ENCODE data around the gene OR9Q1. TPM values are rescaled to one million over a fixed set of nuclear protein-coding genes. Genes with fewer than 3 reads are reported as not detected.

OR9Q1 gene
- polyA plus RNA-seq, 1 donor from 2014 or later, result not detected

DNA sequence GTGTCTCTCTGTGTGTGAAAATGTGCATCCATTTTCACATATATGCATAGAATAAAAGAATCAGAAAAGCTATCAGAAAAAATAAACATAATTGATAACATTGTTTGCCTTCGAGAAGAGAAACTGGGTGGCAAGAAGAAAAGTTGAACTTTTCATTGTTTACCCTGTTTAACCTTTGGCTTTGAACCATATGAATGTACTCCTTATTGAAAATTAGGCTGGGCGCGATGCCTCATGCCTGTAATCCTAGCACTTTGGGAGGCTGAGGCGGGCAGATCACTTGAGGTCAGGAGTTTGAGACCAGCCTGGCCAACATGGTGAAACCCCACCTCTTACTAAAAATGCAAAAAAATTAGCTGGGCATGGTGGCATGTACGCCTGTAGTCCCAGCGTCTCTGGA lies 11.9 kb upstream of the OR9Q1 start:
- Histone ChIP-seq H3K9me2 (ENCODE audit: insufficient read depth, low read length) (no peaks in the 10 kb centered on the region), H2AFZ (ENCODE audit: low read depth, low read length) (no peak overlapping the region), H3K9ac (ENCODE audit: low read length) (no peak overlapping the region), H3K4me2 (ENCODE audit: low read length) (no peak overlapping the region), H4K20me1 (ENCODE audit: insufficient read depth) (no peaks in the 10 kb centered on the region), H3F3A (ENCODE audit: insufficient read depth, low read length, poor library complexity, severe bottlenecking) (no peaks in the 10 kb centered on the region), H3K27me3 (ENCODE audit: insufficient read depth, low read depth, low read length) (no peaks in the 10 kb centered on the region), H3K27ac (ENCODE audit: low read length) (no peak overlapping the region), H3K79me2 (replicated peaks; ENCODE audit: insufficient read depth, low read length) (no peaks in the 10 kb centered on the region), H3K36me3 (ENCODE audit: insufficient read depth, low read length) (no peaks in the 10 kb centered on the region), H3K4me3 (ENCODE audit: low read length) (no peak overlapping the region), H3K9me3 (ENCODE audit: low read length) (no peaks in the 10 kb centered on the region)
- no peak for TF ChIP-seq EP300 (conservative IDR thresholded peaks at IDR 0.05; ENCODE audit: poor library complexity, severe bottlenecking)
- TF ChIP-seq, protein P1, sequence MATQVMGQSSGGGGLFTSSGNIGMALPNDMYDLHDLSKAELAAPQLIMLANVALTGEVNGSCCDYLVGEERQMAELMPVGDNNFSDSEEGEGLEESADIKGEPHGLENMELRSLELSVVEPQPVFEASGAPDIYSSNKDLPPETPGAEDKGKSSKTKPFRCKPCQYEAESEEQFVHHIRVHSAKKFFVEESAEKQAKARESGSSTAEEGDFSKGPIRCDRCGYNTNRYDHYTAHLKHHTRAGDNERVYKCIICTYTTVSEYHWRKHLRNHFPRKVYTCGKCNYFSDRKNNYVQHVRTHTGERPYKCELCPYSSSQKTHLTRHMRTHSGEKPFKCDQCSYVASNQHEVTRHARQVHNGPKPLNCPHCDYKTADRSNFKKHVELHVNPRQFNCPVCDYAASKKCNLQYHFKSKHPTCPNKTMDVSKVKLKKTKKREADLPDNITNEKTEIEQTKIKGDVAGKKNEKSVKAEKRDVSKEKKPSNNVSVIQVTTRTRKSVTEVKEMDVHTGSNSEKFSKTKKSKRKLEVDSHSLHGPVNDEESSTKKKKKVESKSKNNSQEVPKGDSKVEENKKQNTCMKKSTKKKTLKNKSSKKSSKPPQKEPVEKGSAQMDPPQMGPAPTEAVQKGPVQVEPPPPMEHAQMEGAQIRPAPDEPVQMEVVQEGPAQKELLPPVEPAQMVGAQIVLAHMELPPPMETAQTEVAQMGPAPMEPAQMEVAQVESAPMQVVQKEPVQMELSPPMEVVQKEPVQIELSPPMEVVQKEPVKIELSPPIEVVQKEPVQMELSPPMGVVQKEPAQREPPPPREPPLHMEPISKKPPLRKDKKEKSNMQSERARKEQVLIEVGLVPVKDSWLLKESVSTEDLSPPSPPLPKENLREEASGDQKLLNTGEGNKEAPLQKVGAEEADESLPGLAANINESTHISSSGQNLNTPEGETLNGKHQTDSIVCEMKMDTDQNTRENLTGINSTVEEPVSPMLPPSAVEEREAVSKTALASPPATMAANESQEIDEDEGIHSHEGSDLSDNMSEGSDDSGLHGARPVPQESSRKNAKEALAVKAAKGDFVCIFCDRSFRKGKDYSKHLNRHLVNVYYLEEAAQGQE (IDR thresholded peaks at IDR 0.05; ENCODE audit: borderline replicate concordance), result no peak
- no peak for TF ChIP-seq MXI1 (conservative IDR thresholded peaks at IDR 0.05; ENCODE audit: poor library complexity, severe bottlenecking)
- no peak for TF ChIP-seq POLR2AphosphoS5 (IDR thresholded peaks at IDR 0.05)
- TF ChIP-seq SMC3 (conservative IDR thresholded peaks at IDR 0.05; ENCODE audit: poor library complexity), result no peak
- TF ChIP-seq, protein P2, sequence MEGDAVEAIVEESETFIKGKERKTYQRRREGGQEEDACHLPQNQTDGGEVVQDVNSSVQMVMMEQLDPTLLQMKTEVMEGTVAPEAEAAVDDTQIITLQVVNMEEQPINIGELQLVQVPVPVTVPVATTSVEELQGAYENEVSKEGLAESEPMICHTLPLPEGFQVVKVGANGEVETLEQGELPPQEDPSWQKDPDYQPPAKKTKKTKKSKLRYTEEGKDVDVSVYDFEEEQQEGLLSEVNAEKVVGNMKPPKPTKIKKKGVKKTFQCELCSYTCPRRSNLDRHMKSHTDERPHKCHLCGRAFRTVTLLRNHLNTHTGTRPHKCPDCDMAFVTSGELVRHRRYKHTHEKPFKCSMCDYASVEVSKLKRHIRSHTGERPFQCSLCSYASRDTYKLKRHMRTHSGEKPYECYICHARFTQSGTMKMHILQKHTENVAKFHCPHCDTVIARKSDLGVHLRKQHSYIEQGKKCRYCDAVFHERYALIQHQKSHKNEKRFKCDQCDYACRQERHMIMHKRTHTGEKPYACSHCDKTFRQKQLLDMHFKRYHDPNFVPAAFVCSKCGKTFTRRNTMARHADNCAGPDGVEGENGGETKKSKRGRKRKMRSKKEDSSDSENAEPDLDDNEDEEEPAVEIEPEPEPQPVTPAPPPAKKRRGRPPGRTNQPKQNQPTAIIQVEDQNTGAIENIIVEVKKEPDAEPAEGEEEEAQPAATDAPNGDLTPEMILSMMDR (IDR thresholded peaks at IDR 0.05; ENCODE audit: poor library complexity, severe bottlenecking), result no peak
- TF ChIP-seq EZH2 (IDR thresholded peaks at IDR 0.05; ENCODE audit: borderline replicate concordance, insufficient read depth, low read length, poor library complexity, severe bottlenecking), result no peak
- TF ChIP-seq RAD21 (conservative IDR thresholded peaks at IDR 0.05), result no peak
- TF ChIP-seq TAF1 (IDR thresholded peaks at IDR 0.05; ENCODE audit: low read depth), result no peak

DNA sequence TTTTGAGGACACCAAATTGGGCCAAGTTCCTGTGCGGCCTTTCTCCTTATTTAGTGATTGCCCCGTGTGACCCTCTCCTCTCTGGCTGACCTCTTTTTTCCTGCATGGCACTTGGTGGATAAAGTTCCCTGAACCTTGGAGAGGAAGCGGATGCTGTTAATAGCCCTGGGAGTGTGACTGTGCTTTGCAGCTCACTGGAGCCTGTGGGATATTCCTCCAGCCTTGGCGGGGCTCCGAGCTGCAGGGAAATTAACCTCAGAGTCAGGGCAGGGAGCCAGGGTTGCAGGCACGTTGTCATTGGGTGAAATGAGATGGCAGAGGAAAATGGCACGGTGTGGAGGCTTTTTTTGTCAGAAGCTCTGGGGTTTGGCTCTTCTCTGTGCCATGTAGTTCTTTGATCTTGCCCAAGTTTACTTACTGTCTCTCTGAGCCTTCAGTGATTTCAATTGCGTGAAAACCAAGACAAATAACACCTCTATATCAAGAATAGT lies 965 bp downstream of the OR9Q1 start:
- no peaks in the 10 kb centered on the region for H4K20me1 ChIP-seq (ENCODE audit: insufficient read depth)
- no peak overlapping the region for H3K27ac ChIP-seq (ENCODE audit: low read length)
- no peak overlapping the region for H3K9ac ChIP-seq (ENCODE audit: low read length)
- no peak overlapping the region for H2AFZ ChIP-seq (ENCODE audit: low read depth, low read length)
- no peaks in the 10 kb centered on the region for H3K9me2 ChIP-seq (ENCODE audit: insufficient read depth, low read length)
- H3K4me2 ChIP-seq (ENCODE audit: low read length), result no peak overlapping the region
- TF ChIP-seq POLR2AphosphoS5 (IDR thresholded peaks at IDR 0.05) (no peak), EZH2 (IDR thresholded peaks at IDR 0.05; ENCODE audit: borderline replicate concordance, insufficient read depth, low read length, poor library complexity, severe bottlenecking) (no peak), RAD21 (conservative IDR thresholded peaks at IDR 0.05) (no peak), EP300 (conservative IDR thresholded peaks at IDR 0.05; ENCODE audit: poor library complexity, severe bottlenecking) (no peak), SMC3 (conservative IDR thresholded peaks at IDR 0.05; ENCODE audit: poor library complexity) (no peak), TAF1 (IDR thresholded peaks at IDR 0.05; ENCODE audit: low read depth) (no peak), MXI1 (conservative IDR thresholded peaks at IDR 0.05; ENCODE audit: poor library complexity, severe bottlenecking) (no peak)
- TF ChIP-seq, protein P2 (IDR thresholded peaks at IDR 0.05; ENCODE audit: poor library complexity, severe bottlenecking), result no peak
- TF ChIP-seq, protein P1 (IDR thresholded peaks at IDR 0.05; ENCODE audit: borderline replicate concordance), result no peak
- H3K79me2 ChIP-seq (replicated peaks; ENCODE audit: insufficient read depth, low read length), result no peaks in the 10 kb centered on the region
- no peaks in the 10 kb centered on the region for H3K9me3 ChIP-seq (ENCODE audit: low read length)
- no peaks in the 10 kb centered on the region for H3K27me3 ChIP-seq (ENCODE audit: insufficient read depth, low read depth, low read length)
- H3F3A ChIP-seq (ENCODE audit: insufficient read depth, low read length, poor library complexity, severe bottlenecking), result no peaks in the 10 kb centered on the region
- no peak overlapping the region for H3K4me3 ChIP-seq (ENCODE audit: low read length)
- no peaks in the 10 kb centered on the region for H3K36me3 ChIP-seq (ENCODE audit: insufficient read depth, low read length)

Measured in neural cell (in vitro differentiated cells).